ENCODE measurements around the gene CHST11.
"Not testable (repeated sequence)": the region's sequence is repeated elsewhere in the genome, so short reads cannot be mapped to it uniquely, and the experiment has no call there.

The CHST11 gene

DNA sequence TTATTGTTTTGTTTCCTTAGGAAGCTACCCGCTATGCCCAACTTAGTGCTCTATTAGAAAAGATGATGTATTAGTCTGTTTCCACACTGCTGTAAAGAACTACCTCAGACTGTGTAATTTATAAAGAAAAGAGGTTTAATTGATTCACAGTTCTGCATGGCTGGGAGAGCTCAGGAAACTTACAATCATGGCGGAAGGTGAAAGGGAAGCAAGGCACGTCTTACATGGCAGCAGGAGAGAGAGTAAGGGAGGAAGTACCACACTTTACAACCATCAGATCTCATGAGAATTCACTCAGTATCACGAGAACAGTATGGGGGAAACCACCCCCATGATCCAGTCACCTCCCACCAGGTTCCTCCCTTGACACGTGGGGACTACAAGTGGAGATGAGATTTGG is 70.9 kb downstream of the CHST11 start:
- not testable (repeated sequence) for DNase-seq (ENCODE audit: low read depth)

- DNase-seq (ENCODE audit: low read depth), result no peak
Observed at GRCh38 chr12:104529130-104529874, 72.6 kb downstream of the CHST11 start.

GRCh38 chr12:104532636-104533035 is 75.9 kb downstream of the CHST11 start:
- no peak for DNase-seq (ENCODE audit: low read depth)

GRCh38 chr12:104533134-104533533 is 76.4 kb downstream of the CHST11 start:
- DNase-seq (ENCODE audit: low read depth), result no peak

DNA sequence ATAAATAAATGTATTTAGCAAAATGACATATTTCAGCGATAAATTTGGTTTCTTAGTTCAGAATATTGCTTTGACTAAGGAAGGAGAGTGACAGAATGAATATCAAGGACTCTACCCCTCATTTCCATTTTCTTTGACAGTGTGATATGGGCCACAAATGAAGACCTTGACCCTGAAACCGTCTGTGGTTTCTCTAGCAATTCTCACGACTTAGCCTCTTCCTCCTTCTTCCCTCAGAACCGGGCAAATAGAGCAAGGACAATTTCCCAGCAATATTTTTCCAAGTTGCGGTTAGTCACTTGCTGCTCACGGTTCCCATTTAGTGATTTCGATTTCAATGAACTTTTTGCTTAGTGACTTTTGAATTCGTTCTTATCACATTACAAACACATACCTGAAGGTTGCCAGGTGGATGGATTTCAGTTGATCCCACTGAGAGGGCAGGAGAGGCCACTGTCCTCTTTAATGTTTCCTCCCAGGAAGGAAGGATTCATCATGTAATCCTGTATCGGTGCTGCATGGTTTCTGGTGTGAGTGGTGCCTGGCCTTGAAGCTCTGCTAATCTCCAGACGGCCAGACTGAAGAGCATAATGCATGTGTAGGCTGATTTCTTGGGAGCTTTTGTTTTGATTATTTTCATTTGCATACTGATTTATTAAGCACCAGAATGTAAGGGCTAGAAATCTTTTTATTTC is 77.6 kb downstream of the CHST11 start:
- no peak for DNase-seq (ENCODE audit: low read depth)

GRCh38 chr12:104534857-104535248 is 78.1 kb downstream of the CHST11 start:
- no peak for DNase-seq (ENCODE audit: low read depth)

DNA sequence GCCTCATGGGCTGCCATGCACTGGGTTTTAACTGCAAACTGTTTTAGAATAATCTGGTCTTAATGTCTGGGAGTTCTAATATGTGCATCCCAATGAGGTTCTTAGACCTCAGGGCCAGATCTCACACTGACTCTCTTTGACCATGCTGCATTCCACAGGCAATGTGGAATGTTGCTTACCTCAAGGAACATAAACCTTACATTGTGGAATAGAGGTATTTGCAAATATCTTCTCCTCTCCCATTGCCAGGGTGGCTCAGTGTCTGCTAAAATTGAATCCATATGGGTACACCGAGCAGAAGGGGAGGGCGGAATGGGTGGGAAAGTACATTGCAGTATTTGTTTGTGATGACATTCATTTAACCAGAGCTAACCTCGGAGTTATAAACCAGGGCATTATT is 78.6 kb downstream of the CHST11 start:
- no peak for DNase-seq (ENCODE audit: low read depth)

GRCh38 chr12:104536841-104537240 is 80.1 kb downstream of the CHST11 start:
- DNase-seq (ENCODE audit: low read depth), result no peak

DNA sequence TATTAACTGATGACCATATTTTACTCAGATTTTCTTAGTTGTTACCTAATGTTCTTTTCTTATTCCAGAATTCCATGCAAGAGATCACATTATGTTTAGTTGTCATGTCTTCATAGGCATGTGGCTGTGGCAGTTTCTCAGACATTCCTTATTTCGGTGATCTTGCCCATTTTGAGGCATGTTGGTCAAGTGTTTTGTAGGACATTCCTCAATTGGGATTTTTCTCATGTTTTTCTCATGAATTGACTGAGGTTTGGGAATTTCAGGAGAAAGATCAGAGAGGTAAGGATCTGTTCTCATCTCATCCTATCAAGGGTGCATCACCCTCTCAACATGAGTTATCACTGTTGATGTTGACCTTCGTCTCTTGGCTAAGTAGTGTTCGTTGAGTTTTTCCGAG is 81.3 kb downstream of the CHST11 start:
- DNase-seq (ENCODE audit: low read depth), result no peak

DNA sequence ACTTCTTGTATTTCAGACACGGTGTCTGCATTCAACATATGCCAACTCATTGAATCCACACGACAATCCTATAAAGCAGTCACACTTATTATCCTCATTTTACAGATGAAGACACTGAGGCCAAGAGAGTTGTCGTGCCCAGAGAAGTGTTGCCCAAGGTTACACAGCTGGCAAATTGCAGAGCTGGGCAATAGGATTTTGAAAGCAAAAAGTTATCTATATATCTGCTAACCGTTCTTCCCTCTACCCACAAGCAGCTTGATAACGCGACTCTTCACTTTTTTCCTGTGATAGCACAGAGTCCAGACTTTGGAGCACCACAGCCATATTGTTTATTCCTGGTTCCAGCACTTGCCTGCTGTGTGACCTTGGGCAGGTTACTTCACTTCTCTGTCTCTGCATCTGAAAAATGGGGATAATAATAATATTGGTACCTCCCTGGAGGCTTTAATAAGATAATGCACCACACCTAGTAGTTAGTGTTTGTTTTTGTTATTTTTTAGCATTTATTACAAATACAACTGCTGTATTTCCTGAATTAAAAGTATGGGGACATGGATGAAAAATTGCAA is 82.2 kb downstream of the CHST11 start:
- DNase-seq (ENCODE audit: low read depth), result no peak

DNA sequence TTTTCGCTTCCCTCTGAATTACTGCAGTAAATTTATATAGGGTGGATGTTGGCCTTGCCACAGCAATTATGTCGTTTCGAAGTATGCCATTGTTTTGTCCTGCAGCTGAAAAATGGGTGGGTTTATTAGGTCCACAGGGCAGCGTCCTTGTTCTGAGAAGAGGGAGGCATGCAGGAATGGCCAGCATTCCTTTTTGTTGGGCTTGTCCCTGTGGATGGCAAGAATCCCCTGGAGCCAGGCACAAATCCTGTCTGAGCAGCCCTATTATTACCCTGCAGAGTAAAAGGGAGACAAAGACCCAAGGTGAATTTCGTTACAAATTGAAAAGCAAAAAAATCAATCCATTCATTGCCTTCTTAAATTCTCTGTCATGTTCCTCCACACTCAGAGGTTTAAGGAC is 88.1 kb downstream of the CHST11 start:
- no peak for DNase-seq (ENCODE audit: low read depth)

- no peak for DNase-seq (ENCODE audit: low read depth)
Observed at GRCh38 chr12:104546575-104546974, 89.8 kb downstream of the CHST11 start.

- no peak for DNase-seq (ENCODE audit: low read depth)
Observed at GRCh38 chr12:104547235-104547634, 90.5 kb downstream of the CHST11 start.

DNA sequence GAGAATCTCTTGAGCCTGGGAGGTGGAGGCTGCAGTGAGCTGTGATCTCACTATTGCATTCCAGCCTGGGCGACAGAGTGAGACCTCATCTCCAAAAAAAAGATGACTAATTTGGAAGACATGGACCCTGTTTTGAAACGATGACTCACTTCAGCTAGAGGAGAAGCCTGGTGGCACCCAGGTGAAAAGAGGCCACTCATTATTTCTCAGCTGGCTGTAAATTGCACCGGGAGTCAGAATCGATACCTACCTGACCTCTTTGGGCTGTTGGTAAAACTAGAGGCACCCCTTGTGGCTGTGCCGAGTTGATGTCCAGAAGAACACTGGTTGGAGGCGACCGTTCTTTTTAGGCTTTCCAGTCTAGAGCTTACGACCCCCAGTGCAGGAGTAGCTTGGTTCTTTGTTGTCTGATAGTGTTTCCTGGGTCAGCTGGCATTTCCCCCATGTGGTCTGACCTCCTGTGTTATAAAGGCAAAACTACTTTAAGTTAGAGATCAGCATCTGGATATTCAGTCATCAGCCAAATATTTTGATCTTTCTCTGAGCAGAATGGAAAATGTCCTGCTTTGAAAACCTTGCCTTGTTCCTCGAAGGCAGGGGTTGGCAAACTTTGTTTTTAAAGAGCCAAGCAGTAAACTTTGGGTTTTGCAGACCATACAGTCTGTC is 93.2 kb downstream of the CHST11 start:
- no peak for DNase-seq (ENCODE audit: low read depth)

DNA sequence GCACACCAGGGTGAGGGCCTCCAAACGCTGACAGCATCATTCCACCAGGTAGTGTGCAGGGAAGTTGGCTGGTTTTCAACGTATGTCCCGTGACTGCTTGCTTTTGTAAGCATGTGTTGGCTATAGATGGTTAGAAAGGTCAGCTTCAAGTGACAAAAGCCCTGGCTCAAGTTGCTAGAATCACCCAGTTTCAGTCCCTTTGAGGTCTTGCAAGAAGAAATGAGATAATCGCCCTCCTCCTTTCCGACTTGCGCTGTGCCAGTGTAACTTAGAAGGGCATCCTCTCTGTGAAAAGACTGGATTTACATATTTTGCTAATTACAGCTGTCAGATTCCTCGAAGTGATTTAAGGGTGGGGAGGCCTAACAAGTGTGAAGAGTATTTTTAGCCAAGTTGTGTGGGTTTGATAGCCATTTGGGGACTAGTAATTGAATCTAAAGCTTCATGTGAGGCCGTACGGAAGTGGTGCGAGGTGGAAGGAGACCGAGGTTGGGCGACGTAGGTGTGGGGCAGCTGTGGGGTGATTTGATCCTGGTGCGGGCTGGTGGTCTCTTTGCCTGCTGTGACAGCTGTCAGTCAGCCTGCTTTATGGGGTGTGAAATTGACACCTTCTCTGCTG is 94.7 kb downstream of the CHST11 start:
- DNase-seq (ENCODE audit: low read depth), result no peak

DNA sequence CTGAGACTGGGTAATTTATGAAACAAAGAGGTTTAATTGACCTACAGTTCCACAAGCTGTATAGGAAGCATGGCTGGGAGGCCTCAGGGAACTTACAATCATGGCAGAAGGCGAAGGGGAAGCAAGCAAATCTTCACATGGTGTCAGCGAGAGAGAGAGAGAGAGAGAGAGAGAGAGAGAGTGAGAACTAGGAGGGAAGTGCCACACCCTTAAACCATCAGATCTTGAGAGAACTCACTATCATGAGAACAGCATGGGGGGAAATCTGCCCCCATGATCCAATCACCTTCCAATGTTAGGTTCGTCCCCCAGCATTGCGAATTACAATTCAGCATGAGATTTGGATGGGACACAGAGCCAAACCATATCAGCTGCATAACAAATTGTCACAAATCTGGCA is 96.7 kb downstream of the CHST11 start:
- DNase-seq (ENCODE audit: low read depth), result no peak

DNA sequence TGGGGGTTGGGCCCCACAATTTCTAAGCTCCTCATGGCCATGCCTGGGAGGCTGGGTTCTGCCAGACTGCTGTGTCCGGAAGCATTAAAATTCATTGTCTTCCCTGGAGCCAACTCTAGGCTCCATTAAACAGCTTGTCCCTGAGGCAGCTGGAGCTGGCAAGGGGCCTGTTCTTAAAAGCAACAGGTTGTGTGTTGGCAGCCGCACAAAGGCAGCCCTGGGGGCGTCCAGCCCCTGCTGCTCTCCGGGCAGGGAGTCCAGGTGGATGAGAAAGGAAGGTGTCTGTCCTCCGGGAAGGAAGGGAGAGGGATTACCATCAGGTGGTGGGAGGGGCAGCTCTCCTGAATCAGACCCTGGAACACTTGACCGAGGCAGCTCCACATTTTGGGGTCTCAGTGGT is 98.9 kb downstream of the CHST11 start:
- no peak for DNase-seq (ENCODE audit: low read depth)

DNA sequence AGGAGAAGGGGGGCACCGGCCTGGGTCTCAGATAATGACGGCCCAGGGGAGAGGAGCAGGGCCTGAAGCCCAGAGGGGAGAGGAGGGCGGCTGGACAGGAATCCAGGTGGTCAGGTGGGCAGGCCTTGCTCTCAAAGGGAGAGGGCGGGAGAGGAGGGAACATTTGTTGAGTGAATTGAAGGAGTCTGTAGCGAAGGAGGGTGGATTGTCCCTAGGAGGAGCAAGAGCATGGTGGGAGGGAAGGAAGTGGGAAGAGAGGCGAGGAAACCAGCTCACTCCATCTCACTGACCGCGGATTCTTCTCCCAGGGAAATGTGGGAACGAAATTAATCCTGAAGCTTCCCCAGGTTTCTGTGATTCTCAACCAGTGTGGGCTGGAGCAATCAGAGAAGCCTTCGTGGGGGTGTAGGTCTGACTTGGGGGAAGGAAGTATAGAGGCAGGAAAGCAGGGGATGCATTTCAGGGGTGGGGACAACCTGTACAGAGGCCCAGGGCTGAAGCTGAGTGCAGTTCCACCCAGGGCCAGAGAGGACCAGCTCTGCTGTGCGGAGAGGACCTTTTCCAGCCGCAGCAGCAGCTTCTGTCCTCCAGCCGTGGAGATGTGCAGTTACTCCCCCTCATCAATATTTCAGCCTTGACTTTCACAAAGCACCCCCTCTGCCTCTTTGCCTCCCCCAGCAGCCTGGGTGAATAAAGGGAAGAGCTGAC is 100.9 kb downstream of the CHST11 start:
- DNase-seq (ENCODE audit: low read depth), result no peak

DNA sequence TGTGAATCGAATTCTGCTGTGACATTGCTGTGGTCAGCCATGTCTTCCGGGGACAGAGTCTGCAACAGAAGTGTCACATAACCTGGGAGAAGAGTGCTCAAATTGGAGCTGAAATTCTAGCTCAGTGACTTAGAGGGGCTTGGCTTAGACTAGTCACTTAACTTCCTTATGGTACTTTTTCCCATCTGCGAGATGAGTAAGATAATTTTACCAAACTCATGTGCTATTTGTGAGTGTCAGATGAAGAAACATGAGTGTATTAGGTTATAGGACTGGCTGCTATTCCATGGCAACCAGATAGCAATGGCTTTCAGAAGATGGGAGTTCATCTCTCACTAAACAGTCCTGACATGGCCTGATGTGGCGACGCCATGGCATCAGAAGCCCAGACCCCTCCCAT is 104.1 kb downstream of the CHST11 start:
- DNase-seq (ENCODE audit: low read depth), result no peak

DNA sequence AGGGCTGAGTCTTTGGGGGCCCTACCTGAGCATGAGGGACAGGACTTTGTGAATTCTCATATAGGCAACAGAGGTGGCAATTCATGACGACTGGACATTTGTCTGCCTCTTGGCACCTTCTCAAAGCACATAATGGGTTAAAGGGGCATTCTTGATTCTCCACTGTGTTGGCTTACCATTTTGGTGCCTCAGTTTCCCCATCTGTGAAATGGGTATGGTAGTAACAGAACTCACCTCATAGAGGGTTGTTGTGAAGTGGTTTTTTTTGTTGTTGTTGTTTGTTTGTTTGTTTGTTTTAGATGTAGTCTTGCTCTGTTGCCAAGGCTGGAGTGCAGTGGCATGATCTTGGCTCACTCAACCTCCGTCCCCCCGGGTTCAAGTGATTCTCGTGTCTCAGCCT is 106.0 kb downstream of the CHST11 start:
- DNase-seq (ENCODE audit: low read depth), result no peak

- DNase-seq (ENCODE audit: low read depth), result not testable (repeated sequence)
Observed at GRCh38 chr12:104564662-104565061, 107.9 kb downstream of the CHST11 start.

All from T-helper 22 cell (primary cell).